PC-3 (cell line): ENCODE results near the gene ZNF576. TPM values are rescaled to one million over a fixed set of nuclear protein-coding genes. Genes with fewer than 3 reads are reported as not detected.

Experiments used
- ATAC-seq: fragments of 200-7000 bp; cut with Tn5 transposase; 2 replicates; pipeline ENCODE4 v1.9.1; 2020; ENCODE audit warnings: mild to moderate bottlenecking, moderate library complexity
- BruUV-seq: library from RNA; stranded (reverse); fragments of 400-500 nt; replicated peaks from 2 replicates; lab custom pipeline; 2021; lab: Mats Ljungman, UMichigan
- CTCF ChIA-PET: fragments of 300-600 bp; sonication (Branson Sonifier 250); formaldehyde crosslinking; loops from one replicate; lab custom pipeline; 2022; ENCODE audit warnings: antibody characterized with exemption; lab: Charles Lee
- POLR2A ChIA-PET: fragments of 300-600 bp; sonication (Branson Sonifier 250); formaldehyde crosslinking; loops from one replicate; lab custom pipeline; 2022; ENCODE audit warnings: antibody characterized with exemption; ENCODE audit not compliant: unreplicated experiment; lab: Charles Lee
- DNase-seq: peaks from one replicate; pipeline ENCODE4 v3.0.0-alpha.2; 2015
- H2AFZ ChIP-seq: fragments of 300-600 bp; sonication (generic); 2 replicates; pipeline ENCODE4 v1.6.0; 2016; ENCODE audit warnings: antibody characterized with exemption, low read length
- H3F3A ChIP-seq: fragments of 300-600 bp; sonication (generic); one replicate; pipeline ENCODE4 v1.6.0; 2017; ENCODE audit warnings: antibody characterized with exemption, low read length, control low read depth, mild to moderate bottlenecking; ENCODE audit not compliant: unreplicated experiment
- H3K27ac ChIP-seq: fragments of 300-600 bp; sonication (generic); 2 replicates; pipeline ENCODE4 v1.5.1; 2016; ENCODE audit warnings: mild to moderate bottlenecking, low read length
- H3K27me3 ChIP-seq: fragments of 300-600 bp; sonication (generic); 2 replicates; pipeline ENCODE4 v1.6.1; 2016; ENCODE audit warnings: low read length, mixed read lengths
- H3K36me3 ChIP-seq: fragments of 300-600 bp; sonication (generic); 2 replicates; pipeline ENCODE4 v1.6.1; 2016; ENCODE audit warnings: low read depth, mixed run types, low read length, mixed read lengths
- H3K4me1 ChIP-seq: fragments of 300-600 bp; sonication (generic); 2 replicates; pipeline ENCODE4 v1.5.1; 2016; ENCODE audit warnings: low read length; ENCODE audit not compliant: insufficient read depth
- H3K4me2 ChIP-seq: fragments of 300-600 bp; sonication (generic); 2 replicates; pipeline ENCODE4 v1.6.0; 2016; ENCODE audit warnings: low read length
- H3K4me3 ChIP-seq: fragments of 300-600 bp; sonication (generic); 2 replicates; pipeline ENCODE4 v1.5.1; 2016; ENCODE audit warnings: mild to moderate bottlenecking, low read length, mixed read lengths
- H3K79me2 ChIP-seq: fragments of 300-600 bp; sonication (generic); 2 replicates; pipeline ENCODE4 v1.6.1; 2017; ENCODE audit warnings: low read length, mixed read lengths
- H3K9ac ChIP-seq: fragments of 300-600 bp; sonication (generic); 2 replicates; pipeline ENCODE4 v1.6.0; 2016; ENCODE audit warnings: mild to moderate bottlenecking, low read length
- H3K9me2 ChIP-seq: fragments of 300-600 bp; sonication (generic); replicated peaks from 2 replicates; pipeline ENCODE4 v1.6.1; 2016; ENCODE audit warnings: mixed run types, low read length, mixed read lengths
- H3K9me3 ChIP-seq: fragments of 300-600 bp; sonication (generic); 2 replicates; pipeline ENCODE4 v1.6.1; 2016; ENCODE audit warnings: low read length, mixed read lengths
- H4K20me1 ChIP-seq: fragments of 300-600 bp; sonication (generic); 2 replicates; pipeline ENCODE4 v1.6.1; 2016; ENCODE audit warnings: low read length, mixed read lengths
- EZH2 ChIP-seq: fragments of 300-600 bp; sonication (generic); IDR thresholded peaks from one replicate; pipeline ENCODE4 v1.6.1; 2017; ENCODE audit warnings: antibody characterized with exemption, mild to moderate bottlenecking, low read length; ENCODE audit not compliant: unreplicated experiment
- EZH2phosphoT487 ChIP-seq: fragments of 300-600 bp; sonication (generic); IDR thresholded peaks from 2 replicates; pipeline ENCODE4 v1.6.1; 2018; ENCODE audit warnings: mild to moderate bottlenecking, antibody characterized with exemption, low read length, borderline replicate concordance
- intact Hi-C: fragments of 100-400 bp; cut with micrococcal nuclease; formaldehyde crosslinking; loops from 2 replicates; pipeline ENCODE4 v1.9.0; 2023
- total RNA-seq: library from RNA; depleted of rRNA; stranded (reverse); fragments of >200 nt; gene quantifications from 2 replicates; pipeline ENCODE4 v1.2.3, GENCODE V29; 2014
- TF ChIP-seq, protein P1 (sequence below): fragments of 300-600 bp; sonication (generic); conservative IDR thresholded peaks from 2 replicates; pipeline ENCODE4 v1.5.1; 2017; ENCODE audit warnings: antibody characterized with exemption, low read depth, mild to moderate bottlenecking, low read length

Gene ZNF576
- total RNA-seq, 1 experiment from 2014 or later = 14.7 TPM

GRCh38 chr19:43581467-43581866 is 14.9 kb upstream of the ZNF576 start:
- Histone ChIP-seq H3K9me2 (no peaks in the 10 kb centered on the region), H3K27me3 (no peaks in the 10 kb centered on the region), H3K27ac (no peak overlapping the region), H3K9ac (no peak overlapping the region), H3K4me3 (no peak overlapping the region), H4K20me1 (no peaks in the 10 kb centered on the region), H3F3A (no peaks in the 10 kb centered on the region), H3K36me3 (no peaks in the 10 kb centered on the region), H3K4me1 (no peaks in the 10 kb centered on the region), H3K79me2 (no peaks in the 10 kb centered on the region), H2AFZ (no peak overlapping the region), H3K4me2 (no peak overlapping the region), H3K9me3 (no peaks in the 10 kb centered on the region)
- ChIA-PET CTCF (no interaction called here), POLR2A (no interaction called here)
- ATAC-seq (no peak), DNase-seq (no peak)
- TF ChIP-seq, protein P1, sequence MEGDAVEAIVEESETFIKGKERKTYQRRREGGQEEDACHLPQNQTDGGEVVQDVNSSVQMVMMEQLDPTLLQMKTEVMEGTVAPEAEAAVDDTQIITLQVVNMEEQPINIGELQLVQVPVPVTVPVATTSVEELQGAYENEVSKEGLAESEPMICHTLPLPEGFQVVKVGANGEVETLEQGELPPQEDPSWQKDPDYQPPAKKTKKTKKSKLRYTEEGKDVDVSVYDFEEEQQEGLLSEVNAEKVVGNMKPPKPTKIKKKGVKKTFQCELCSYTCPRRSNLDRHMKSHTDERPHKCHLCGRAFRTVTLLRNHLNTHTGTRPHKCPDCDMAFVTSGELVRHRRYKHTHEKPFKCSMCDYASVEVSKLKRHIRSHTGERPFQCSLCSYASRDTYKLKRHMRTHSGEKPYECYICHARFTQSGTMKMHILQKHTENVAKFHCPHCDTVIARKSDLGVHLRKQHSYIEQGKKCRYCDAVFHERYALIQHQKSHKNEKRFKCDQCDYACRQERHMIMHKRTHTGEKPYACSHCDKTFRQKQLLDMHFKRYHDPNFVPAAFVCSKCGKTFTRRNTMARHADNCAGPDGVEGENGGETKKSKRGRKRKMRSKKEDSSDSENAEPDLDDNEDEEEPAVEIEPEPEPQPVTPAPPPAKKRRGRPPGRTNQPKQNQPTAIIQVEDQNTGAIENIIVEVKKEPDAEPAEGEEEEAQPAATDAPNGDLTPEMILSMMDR = no peak
- TF ChIP-seq EZH2phosphoT487 = no peak
- TF ChIP-seq EZH2 = no peak
- no TSS peak for BruUV-seq
- intact Hi-C loops = no loop called here

- H3K27ac ChIP-seq = no peak overlapping the region
- H3K79me2 ChIP-seq = no peaks in the 10 kb centered on the region
- H3K4me1 ChIP-seq = no peaks in the 10 kb centered on the region
- H3K4me3 ChIP-seq = no peak overlapping the region
- H3F3A ChIP-seq = no peaks in the 10 kb centered on the region
- H4K20me1 ChIP-seq = no peaks in the 10 kb centered on the region
- no peaks in the 10 kb centered on the region for H3K9me2 ChIP-seq
- ChIA-PET CTCF (no interaction called here), POLR2A (no interaction called here)
- no peak overlapping the region for H2AFZ ChIP-seq
- no peaks in the 10 kb centered on the region for H3K9me3 ChIP-seq
- no peak for DNase-seq
- TF ChIP-seq, protein P1 = no peak
- TF ChIP-seq EZH2 (no peak), EZH2phosphoT487 (no peak)
- intact Hi-C loops = no loop called here
- BruUV-seq = no TSS peak
- H3K4me2 ChIP-seq = no peak overlapping the region
- H3K27me3 ChIP-seq = no peaks in the 10 kb centered on the region
- H3K9ac ChIP-seq = no peak overlapping the region
- no peak for ATAC-seq
- H3K36me3 ChIP-seq = no peaks in the 10 kb centered on the region
Measured at GRCh38 chr19:43582495-43582894, 13.9 kb upstream of the ZNF576 start.

DNA sequence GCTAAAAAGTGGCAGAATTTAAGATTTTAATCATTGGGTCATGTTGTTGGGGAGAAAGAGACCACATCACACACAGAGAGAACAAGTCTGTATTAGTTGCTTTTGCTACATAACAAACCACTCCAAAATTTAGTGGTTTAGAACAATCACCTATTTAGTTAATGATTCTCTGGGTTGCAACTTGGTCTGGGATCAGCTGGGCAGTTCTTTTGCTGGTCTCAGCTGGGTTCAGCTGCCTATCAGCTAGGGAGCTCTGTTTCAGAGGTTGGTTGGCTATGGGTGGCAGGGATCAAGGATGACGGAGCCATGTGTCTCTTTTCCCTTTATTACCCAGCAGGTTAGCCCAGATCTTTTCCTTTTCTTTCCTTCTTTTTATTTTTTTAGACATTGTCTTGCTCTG is 11.9 kb upstream of the ZNF576 start:
- no peak overlapping the region for H3K9ac ChIP-seq
- no peak for ATAC-seq
- CTCF ChIA-PET = no interaction called here
- H3K36me3 ChIP-seq = no peaks in the 10 kb centered on the region
- H3F3A ChIP-seq = no peaks in the 10 kb centered on the region
- no peak for DNase-seq
- no peaks in the 10 kb centered on the region for H3K27me3 ChIP-seq
- intact Hi-C loops = no loop called here
- no peaks in the 10 kb centered on the region for H3K9me2 ChIP-seq
- POLR2A ChIA-PET = no interaction called here
- H2AFZ ChIP-seq = no peak overlapping the region
- no peaks in the 10 kb centered on the region for H4K20me1 ChIP-seq
- no peaks in the 10 kb centered on the region for H3K4me1 ChIP-seq
- H3K27ac ChIP-seq = no peak overlapping the region
- BruUV-seq = no TSS peak
- H3K4me3 ChIP-seq = no peak overlapping the region
- TF ChIP-seq, protein P1 = no peak
- TF ChIP-seq EZH2 (no peak), EZH2phosphoT487 (no peak)
- H3K79me2 ChIP-seq = no peaks in the 10 kb centered on the region
- no peaks in the 10 kb centered on the region for H3K9me3 ChIP-seq
- no peak overlapping the region for H3K4me2 ChIP-seq
